HUES48 (cell line): ENCODE results near the gene BICDL2.

Source experiments
- H3K27ac ChIP-seq: one replicate; pipeline ENCODE4 v1.7.0; 2013; ENCODE audit warnings: low read depth, low read length, inconsistent platforms
- H3K27me3 ChIP-seq: 2 replicates; pipeline ENCODE4 v1.6.1; 2013; ENCODE audit warnings: mild to moderate bottlenecking, low read length; ENCODE audit not compliant: control insufficient read depth, insufficient read depth
- H3K36me3 ChIP-seq: 2 replicates; pipeline ENCODE4 v1.6.1; 2013; ENCODE audit warnings: low read length; ENCODE audit not compliant: control insufficient read depth, insufficient read depth
- H3K4me1 ChIP-seq: 2 replicates; pipeline ENCODE4 v1.6.1; 2013; ENCODE audit warnings: mild to moderate bottlenecking, low read length; ENCODE audit not compliant: control insufficient read depth, insufficient read depth
- H3K4me3 ChIP-seq: 2 replicates; pipeline ENCODE4 v1.5.1; 2013; ENCODE audit warnings: mild to moderate bottlenecking, low read depth, low read length
- H3K9ac ChIP-seq: 2 replicates; pipeline ENCODE4 v1.6.1; 2013; ENCODE audit warnings: mild to moderate bottlenecking, low read depth, low read length, moderate library complexity
- H3K9me3 ChIP-seq: 2 replicates; pipeline ENCODE4 v1.6.1; 2013; ENCODE audit warnings: low read length; ENCODE audit not compliant: control insufficient read depth, insufficient read depth

Gene BICDL2

DNA sequence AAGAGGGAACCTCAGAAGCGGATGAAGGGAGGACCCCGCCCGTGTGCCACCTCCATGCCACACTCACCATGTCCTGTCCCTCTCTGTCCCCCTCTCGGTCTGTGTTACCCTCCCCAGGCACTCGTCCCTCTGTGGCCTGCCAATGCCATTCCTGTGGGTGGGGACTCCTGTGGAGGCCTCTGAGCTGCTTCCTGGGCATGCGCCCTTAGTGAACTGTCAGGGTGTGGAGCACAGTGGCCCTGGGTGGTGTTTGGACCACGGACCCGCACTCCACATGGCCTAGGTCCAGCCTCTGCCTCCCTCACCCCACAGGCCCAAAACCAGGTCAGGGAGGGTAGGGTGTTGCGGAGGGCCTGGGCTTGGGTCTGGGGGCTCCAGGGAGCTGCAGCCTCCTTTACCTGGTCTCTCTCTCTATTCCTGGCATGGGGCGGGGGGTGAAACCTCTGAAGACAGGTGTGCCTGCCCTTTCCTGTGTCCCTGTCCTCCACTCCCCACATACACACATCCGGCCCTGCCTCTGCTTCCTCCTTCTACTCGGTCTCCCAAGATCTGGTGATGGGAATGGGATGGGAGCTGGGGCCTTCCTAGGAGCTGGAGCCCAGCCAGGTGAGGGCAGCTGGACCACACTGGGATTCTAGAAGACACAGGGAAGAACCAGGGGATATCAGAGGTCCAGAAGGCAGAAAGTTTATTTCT, 45.0 kb downstream of the BICDL2 start:
- peaks cover 17% of the 10 kb centered on the region for H3K4me1 ChIP-seq
- no peak overlapping the region for H3K27ac ChIP-seq
- no peaks in the 10 kb centered on the region for H3K27me3 ChIP-seq
- H3K9ac ChIP-seq = no peak overlapping the region
- H3K36me3 ChIP-seq = no peaks in the 10 kb centered on the region
- H3K9me3 ChIP-seq = no peaks in the 10 kb centered on the region
- H3K4me3 ChIP-seq = no peak overlapping the region

DNA sequence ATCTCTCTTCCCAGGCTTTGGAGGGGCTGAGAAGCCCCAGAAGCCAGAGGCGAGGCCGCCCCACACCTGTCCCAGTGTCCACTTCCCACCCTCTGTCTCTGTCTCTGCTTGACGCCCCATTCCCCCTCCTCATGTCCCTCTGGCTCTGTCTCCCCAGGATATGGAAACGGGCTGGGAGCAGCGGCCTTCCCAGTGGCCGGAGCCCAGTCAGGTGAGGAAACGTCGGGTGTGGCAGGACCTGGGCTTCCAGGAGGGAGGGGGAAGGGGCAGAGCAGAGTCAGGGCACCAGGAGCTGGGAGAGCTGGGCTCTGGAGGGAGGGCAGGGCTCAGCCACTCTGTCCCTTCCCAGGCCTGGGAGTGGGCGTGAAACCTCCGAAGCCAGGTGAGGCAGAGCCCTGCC, 45.9 kb downstream of the BICDL2 start:
- Histone ChIP-seq H3K27ac (no peak overlapping the region), H3K9ac (no peak overlapping the region), H3K4me1 (peaks cover 16% of the 10 kb centered on the region), H3K36me3 (no peaks in the 10 kb centered on the region), H3K4me3 (no peak overlapping the region), H3K9me3 (no peaks in the 10 kb centered on the region), H3K27me3 (no peaks in the 10 kb centered on the region)

DNA sequence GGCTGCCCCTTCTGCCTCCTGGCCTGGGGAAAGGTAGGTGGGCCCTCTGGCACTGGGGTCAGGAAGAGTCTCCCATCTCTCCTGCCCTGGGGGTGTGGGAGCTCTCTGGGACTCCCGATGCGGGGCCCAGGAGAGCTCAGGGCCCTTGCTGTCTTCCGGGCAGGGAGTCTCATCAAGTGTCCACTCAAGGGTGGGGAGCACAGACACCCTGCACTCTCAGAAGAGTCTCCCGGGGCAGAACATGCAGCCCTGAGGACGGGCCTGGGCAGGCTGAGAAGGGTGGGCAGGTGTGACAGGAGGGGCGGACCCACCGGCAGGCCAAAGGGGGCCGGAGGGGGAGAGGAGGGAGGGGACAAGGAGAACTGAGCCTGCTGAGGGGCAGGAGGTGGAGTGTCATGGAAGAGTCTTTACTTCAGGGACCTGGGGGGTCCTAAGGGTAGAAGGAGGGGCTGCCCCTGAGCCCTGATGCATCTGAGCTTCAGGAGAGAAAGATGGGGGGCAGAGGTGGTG, 48.1 kb downstream of the BICDL2 start:
- H3K27me3 ChIP-seq = no peaks in the 10 kb centered on the region
- no peak overlapping the region for H3K27ac ChIP-seq
- peaks cover 16% of the 10 kb centered on the region for H3K4me1 ChIP-seq
- H3K9me3 ChIP-seq = no peaks in the 10 kb centered on the region
- H3K36me3 ChIP-seq = no peaks in the 10 kb centered on the region
- H3K9ac ChIP-seq = no peak overlapping the region
- no peak overlapping the region for H3K4me3 ChIP-seq

DNA sequence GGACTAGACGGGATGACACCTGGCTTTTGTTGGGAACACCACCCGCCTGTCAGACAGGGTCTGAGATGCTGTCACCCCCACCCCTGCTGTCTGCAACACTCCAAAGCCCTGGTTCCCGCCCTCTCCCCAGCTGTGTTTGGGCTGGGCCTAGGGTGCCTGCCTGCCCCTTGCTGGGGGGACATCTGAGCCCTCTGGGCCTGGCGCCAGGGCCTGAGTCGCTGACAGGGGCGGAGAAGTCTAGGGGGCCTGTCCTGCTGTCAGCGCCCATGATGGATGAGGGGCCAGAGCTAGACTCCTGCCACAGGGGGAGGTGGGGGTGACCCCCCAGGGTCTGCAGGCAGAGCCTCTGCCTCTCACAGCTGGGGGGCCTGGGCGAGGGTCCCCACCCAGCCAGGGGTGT, 48.9 kb downstream of the BICDL2 start:
- Histone ChIP-seq H3K27me3 (no peaks in the 10 kb centered on the region), H3K4me1 (peaks cover 19% of the 10 kb centered on the region), H3K27ac (no peak overlapping the region)

DNA sequence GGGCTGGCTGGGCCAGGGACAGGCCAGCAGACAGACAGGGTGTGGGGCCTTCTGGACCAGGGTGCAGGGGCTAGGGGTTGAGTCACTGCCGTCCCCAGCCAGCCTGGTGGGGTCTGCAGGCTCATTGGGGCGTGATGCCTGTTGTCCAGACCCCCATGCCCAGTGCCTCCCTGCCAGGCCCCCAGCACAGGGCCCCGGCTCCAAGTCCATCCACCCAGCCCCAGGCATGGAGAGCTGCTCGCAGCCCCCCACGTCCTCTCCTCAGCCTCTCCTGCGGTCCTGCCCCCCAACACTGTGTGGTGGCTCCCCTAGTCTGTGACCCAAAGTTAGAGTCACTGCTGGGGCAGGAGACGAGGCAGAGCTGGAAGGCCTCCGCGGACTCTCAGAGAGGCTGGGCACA, 49.5 kb downstream of the BICDL2 start:
- Histone ChIP-seq H3K4me3 (no peak overlapping the region), H3K36me3 (no peaks in the 10 kb centered on the region), H3K27ac (no peak overlapping the region), H3K4me1 (peaks cover 21% of the 10 kb centered on the region), H3K9ac (no peak overlapping the region), H3K27me3 (no peaks in the 10 kb centered on the region), H3K9me3 (no peaks in the 10 kb centered on the region)

More for the DNA sequence above, 48.9 kb downstream of the BICDL2 start:
- H3K9ac ChIP-seq = no peak overlapping the region
- no peak overlapping the region for H3K4me3 ChIP-seq
- H3K36me3 ChIP-seq = no peaks in the 10 kb centered on the region
- no peaks in the 10 kb centered on the region for H3K9me3 ChIP-seq

DNA sequence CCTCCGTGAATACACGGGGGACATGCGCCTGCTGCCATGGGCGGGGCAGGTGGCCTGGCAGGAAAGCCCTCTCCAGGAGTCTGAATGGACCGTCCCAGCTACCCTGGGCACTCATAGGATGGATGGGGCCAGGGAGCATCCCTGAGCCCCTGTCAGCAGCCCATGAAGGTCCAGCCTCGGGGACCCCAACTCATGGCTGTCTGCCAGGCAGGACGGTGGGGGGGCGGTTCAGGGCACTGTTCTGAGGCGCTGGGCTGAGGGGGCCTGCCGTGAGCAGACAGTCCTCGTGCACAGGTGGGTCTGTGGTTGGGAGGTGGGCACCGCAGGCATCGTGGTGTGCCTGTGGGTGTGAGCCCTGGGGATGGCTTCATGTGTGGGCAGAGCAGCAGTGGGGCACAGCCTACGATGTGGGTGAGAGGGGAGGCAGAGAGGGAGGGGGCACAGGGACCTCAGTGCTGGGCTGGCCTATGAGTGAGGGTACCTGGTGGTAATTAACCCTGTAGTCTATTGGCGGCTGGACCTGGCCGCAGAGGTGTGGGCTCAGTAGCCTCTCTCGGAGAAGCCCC, 50.0 kb downstream of the BICDL2 start:
- Histone ChIP-seq H3K27ac (no peak overlapping the region), H3K9me3 (no peaks in the 10 kb centered on the region), H3K4me1 (peaks cover 27% of the 10 kb centered on the region), H3K4me3 (no peak overlapping the region), H3K27me3 (no peaks in the 10 kb centered on the region), H3K36me3 (no peaks in the 10 kb centered on the region), H3K9ac (no peak overlapping the region)

DNA sequence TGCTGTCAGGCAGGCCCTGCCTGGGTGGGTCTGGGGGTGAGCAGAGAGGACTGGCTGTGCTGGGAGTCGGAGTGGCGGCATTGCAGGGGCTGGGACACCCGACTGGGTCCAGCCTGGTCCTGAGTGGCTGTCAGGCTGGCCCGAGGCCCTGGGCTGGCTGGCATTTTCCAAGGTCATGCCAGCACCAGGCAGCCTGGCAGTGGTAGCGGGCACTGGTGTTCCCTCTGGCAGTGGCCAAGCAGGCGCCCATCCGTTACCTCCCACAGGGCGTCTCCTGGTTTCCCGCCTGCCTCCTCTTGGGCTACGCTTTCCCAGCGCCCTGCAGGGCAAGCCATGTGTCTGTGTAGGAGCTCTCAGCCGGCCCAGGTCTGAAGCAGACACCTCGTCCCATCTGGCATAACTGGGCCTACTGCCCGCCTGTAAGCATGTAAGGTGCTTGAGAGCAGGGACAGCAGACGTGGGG, 50.8 kb downstream of the BICDL2 start:
- H3K4me1 ChIP-seq = peaks cover 32% of the 10 kb centered on the region
- H3K9ac ChIP-seq = no peak overlapping the region
- no peak overlapping the region for H3K27ac ChIP-seq
- H3K27me3 ChIP-seq = no peaks in the 10 kb centered on the region
- no peaks in the 10 kb centered on the region for H3K36me3 ChIP-seq
- H3K9me3 ChIP-seq = no peaks in the 10 kb centered on the region
- H3K4me3 ChIP-seq = no peak overlapping the region

DNA sequence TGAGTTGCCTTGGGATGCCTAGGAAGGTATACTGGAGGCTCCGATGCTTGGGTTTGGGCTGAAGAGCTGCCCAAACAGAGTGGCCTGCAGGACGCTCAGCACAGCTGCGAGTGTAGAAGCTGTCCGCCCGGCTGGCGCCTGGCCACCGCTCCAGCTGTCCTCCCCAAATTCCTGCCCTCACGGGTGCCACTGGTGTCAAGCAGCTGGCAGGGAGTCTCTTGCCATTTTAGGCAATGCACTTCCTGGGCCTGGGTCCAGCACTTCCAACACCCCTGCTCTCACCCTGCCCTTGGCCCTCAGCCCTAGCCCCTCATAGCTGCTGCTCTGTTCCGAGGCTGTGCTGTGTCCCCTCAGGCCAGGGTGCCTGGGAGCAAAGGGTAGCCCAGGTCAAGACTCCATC, 51.3 kb downstream of the BICDL2 start:
- Histone ChIP-seq H3K4me1 (peaks cover 32% of the 10 kb centered on the region), H3K4me3 (no peak overlapping the region), H3K36me3 (no peaks in the 10 kb centered on the region), H3K27ac (no peak overlapping the region), H3K9me3 (no peaks in the 10 kb centered on the region), H3K27me3 (no peaks in the 10 kb centered on the region), H3K9ac (no peak overlapping the region)

DNA sequence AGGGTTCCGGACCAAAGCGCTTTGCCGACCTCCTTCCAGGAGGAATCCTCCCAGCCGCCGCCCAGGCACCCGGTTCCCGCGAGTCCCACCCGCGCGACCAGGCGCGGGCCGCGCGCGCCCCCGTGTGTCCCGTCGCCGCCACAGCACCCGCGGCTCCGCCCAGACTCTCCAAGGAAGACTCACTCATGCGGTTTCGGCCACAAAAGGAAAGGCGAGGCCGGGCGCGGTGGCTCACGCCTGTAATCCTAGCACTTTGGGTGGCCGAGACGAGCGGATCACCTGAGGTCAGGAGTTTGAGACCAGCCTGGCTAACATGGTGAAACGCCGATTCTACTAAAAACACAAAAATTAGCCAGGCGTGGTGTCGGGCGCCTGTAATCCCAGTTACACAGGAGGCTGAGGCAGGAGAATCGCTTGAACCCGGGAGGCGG, 53.0 kb downstream of the BICDL2 start:
- Histone ChIP-seq H3K9me3 (no peaks in the 10 kb centered on the region), H3K4me1 (peaks cover 27% of the 10 kb centered on the region), H3K27ac (peak overlapping the region; percentile 35), H3K36me3 (0 out of 2 replicates have a peak, but pooled peaks cover 5% of the 10 kb centered on the region), H3K27me3 (no peaks in the 10 kb centered on the region), H3K9ac (no peak overlapping the region), H3K4me3 (no peak overlapping the region)

DNA sequence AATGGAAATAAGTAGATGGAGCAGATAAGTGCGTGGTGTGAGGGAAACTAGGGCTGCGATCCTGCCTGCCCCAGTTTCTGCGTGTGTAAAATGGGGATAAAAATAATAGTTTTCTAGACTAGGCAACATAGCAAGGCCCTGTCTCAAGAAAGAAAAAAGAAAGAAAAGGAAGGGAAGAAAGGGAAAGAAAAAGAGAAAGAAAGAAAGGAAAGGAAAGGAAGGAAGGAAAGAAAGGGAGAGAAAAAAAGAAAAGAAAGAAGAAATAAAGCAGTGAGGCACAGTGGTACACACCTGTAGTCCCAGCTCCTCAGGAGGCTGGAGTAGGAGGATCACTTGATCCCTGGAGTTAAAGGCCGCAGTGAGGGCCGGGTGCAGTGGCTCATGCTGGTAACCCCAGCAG, 54.3 kb downstream of the BICDL2 start:
- H3K9ac ChIP-seq = no peak overlapping the region
- peaks cover 13% of the 10 kb centered on the region for H3K36me3 ChIP-seq
- no peak overlapping the region for H3K4me3 ChIP-seq
- no peaks in the 10 kb centered on the region for H3K27me3 ChIP-seq
- H3K9me3 ChIP-seq = no peaks in the 10 kb centered on the region
- peak overlapping the region; percentile 98 for H3K27ac ChIP-seq
- H3K4me1 ChIP-seq = peaks cover 27% of the 10 kb centered on the region

DNA sequence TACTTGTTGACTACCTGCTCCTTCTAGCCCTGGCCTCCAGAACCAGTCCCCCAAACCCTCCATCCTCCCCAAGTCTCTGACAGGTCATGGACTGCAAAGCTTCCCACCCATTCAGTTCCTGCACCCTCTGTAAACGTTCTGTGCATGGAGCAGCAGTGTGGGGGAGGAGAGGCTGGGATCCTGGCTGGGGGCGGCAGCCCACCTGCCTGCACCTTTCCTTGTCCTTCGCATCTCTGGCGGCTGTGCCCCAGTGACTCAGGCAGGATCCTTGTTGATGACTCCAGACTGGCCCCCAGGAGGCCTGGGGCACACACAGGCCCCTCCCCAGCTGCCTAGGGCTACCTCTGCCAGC, 54.9 kb downstream of the BICDL2 start:
- Histone ChIP-seq H3K4me1 (peaks cover 27% of the 10 kb centered on the region), H3K9ac (peak overlapping the region; percentile 88; the same call in 1 of the 2 replicates), H3K27ac (peak overlapping the region; percentile 98)

More for the DNA sequence above, 54.9 kb downstream of the BICDL2 start:
- Histone ChIP-seq H3K36me3 (peaks cover 19% of the 10 kb centered on the region), H3K9me3 (no peaks in the 10 kb centered on the region), H3K4me3 (peak overlapping the region; percentile 86), H3K27me3 (no peaks in the 10 kb centered on the region)
